NCI-H446 treated with DMSO at 0.1 percent for 48 hours (cell line): Measurements from ENCODE around the gene STH.
"Not testable (repeated sequence)": the region's sequence is repeated elsewhere in the genome, so short reads cannot be mapped to it uniquely, and the experiment has no call there.

Experiments used
- DNase-seq: peaks from one replicate; lab custom pipeline; 2025; lab: John Stamatoyannopoulos, UW

The STH gene

GRCh38 chr17:45998987-45999899 lies at the start of gene STH:
TSS of gene STH (plus strand) at chr17:45999250. CDS start at chr17:45999280, 30 bp downstream.
- no peak for DNase-seq

GRCh38 chr17:45949755-45950320 lies 49.2 kb upstream of the STH start:
- DNase-seq = no peak

- DNase-seq = no peak
Observed at GRCh38 chr17:45950888-45951287, 48.2 kb upstream of the STH start.

DNA sequence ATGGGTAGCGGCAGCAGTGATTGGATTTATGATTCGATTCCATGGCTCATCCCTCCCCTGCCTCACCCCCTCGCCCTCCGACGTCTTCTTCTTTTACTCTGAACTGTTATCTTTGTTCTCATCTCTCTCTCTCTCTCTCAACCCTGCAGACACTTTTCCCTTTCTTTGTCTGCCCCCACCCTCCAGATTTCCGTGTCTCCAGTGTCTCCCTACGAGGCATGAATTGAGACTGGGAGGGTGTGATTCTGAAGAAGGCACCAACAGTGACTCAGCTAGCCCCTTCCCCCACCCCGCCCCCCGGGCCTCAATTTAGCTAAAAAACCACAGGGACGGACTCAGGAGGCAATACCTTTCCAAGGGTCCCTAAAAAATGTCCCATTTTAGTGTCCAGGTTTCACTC lies 47.6 kb upstream of the STH start:
- DNase-seq = no peak

DNA sequence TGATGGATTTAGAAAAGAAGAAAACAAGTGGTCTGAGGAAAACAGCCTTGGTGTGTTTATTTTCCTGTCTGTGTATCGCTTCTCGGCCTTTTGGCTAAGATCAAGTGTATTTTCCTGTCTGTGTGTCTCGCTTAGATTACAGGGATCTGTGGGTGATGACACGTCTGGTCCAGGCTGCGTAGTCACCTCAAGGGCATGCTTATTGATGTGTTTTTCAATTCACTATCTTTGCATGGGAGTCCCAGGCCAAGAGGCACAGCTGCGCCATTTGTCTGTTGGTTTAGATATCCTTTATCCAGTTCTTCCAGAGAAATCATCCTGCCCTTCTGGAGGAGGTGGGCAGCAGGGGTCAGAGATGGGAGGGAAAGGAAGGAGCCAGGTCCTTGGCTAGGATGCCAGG lies 47.1 kb upstream of the STH start:
- no peak for DNase-seq

DNA sequence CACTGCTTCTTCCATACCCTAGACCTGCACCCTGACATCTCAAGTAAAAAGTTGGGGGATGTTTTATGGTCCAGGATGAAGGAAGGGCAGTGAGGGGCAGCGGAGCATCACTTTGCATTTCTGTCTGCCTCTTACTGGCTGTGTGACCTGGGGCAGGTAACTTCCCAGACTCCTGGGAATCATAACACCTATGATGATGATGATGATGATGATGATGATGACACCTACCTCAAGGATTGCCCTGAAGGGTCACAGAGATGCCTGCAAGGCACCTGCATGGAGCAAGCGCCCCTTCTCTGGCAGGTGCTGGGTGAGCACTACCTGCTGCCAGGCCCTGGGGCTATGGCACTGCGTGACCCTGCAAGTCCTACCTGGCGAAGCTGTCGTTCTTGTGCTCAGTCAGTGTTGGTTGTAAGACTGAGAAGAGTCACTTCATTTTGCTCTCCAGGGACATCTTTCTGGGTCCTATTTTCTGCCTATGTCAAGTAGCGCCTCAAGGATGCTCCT lies 46.2 kb upstream of the STH start:
- DNase-seq = no peak

DNA sequence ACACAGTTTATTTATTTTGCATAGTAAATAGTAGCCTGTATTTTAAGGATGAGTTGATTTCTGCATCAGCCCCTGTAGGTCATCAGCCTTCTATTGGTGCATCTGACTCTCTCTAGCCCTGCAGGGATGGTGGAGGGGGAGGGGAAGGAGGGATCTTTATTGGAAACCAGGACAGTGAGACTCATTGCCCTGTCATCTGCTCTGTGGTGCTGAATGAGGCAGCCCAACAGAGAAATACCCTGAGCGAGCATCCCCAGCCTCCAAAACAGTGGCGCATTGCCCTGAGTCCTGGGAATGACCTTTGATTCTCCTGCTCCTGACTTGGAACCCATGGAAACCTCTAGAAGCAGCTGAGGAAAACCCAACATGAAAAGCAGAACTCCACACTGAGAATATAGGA lies 45.5 kb upstream of the STH start:
- no peak for DNase-seq

DNA sequence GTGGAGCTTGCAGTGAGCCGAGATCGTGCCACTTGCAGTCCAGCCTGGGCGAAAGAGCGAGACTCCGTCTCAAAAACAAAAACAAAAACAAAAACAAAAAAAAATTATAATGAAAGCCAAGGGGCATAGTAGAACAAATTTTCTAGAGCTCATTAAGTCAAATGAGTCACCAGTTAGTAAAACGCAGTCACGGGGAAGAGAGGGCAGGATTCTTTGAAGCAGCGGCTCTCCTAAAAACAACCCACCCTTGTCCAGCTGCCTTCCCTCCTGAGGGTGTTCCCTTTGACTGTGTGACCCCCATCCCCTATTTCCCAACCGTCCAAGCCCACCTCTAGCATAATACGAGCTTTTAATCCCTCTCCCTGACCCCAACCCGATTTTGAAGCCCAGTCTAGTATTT lies 44.1 kb upstream of the STH start:
- peak; percentile 35 for DNase-seq

- no peak for DNase-seq
Observed at GRCh38 chr17:45955326-45955725, 43.7 kb upstream of the STH start.

- no peak for DNase-seq
Observed at GRCh38 chr17:45956090-45956489, 43.0 kb upstream of the STH start.

DNA sequence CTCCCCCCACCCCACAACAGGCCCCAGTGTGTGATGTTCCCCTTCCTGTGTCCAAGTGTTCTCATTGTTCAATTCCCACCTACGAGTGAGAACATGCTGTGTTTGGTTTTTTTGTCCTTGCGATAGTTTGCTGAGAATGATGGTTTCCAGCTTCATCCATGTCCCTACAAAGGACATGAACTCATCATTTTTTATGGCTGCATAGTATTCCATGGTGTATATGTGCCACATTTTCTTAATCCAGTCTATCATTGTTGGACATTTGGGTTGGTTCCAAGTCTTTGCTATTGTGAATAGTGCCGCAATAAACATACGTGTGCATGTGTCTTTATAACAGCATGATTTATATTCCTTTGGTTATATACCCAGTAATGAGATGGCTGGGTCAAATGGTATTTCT lies 42.3 kb upstream of the STH start:
- not testable (repeated sequence) for DNase-seq

DNA sequence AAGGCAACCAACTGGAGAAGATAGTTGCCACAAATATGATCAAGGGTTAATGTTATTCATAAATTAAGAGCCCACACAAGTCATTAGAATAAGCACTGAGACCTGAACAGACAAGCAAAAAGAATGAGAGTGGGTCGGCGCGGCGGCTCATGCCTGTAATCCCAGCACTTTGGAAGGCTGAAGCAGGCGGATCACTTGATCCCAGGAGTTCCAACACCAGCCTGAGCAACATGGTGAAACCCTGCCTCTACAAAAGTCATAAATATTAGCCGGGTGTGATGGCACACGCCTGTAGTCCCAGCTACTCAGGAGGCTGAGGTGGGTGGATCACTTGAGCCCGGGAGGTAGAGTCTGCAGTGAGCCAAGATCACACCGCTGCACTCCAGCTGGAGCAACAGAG lies 40.7 kb upstream of the STH start:
- no peak for DNase-seq

GRCh38 chr17:45958994-45959665 lies 39.9 kb upstream of the STH start:
- no peak for DNase-seq

DNA sequence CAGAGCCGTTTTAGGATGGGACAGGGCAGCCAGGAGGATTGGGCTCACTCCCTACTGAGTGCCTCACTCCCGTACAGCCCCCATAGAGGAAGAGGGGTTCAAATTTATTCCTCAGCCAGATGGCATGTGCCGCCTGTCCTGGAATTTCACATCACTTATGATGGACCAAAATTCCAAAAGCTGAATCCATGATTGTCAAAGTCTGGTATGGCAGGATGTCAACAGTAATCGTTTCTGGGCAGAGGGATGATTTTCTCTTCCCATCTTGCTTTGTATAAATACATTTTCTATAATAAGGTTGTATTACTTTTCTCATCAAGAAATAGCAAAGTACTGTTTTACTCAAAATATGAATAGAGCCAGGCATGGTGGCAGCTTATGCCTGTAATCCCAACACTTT lies 38.7 kb upstream of the STH start:
- no peak for DNase-seq

GRCh38 chr17:45961206-45961605 lies 37.8 kb upstream of the STH start:
- no peak for DNase-seq

DNA sequence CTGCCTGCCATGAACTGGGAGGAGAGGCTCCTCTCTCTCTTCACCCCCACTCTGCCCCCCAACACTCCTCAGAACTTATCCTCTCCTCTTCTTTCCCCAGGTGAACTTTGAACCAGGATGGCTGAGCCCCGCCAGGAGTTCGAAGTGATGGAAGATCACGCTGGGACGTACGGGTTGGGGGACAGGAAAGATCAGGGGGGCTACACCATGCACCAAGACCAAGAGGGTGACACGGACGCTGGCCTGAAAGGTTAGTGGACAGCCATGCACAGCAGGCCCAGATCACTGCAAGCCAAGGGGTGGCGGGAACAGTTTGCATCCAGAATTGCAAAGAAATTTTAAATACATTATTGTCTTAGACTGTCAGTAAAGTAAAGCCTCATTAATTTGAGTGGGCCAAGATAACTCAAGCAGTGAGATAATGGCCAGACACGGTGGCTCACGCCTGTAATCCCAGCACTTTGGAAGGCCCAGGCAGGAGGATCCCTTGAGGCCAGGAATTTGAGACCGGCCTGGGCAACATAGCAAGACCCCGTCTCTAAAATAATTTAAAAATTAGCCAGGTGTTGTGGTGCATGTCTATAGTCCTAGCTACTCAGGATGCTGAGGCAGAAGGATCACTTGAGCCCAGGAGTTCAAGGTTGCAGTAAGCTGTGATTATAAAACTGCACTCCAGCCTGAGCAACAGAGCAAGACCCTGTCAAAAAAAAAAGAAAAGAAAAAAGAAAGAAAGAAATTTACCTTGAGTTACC lies 36.7 kb upstream of the STH start:
- DNase-seq = no peak

DNA sequence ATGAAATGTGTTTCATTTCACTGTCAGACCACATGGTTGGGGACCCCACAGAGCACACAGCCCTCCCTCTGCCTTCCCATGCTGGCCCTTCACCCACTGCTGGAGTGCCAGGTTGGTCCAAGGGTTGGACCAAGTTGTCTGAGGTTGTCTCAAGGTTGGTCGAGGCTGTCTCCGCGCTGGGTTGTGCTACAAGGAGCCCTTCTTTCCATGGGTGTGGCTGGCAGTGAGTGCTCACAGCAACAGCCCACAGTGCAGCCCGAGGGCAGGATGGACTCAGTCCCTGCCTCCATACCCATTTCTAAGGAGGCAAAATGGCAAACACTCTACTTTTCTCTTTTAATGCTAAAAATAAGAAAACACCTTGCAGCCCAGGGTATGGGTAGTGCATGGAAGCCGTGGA lies 35.8 kb upstream of the STH start:
- no peak for DNase-seq

DNA sequence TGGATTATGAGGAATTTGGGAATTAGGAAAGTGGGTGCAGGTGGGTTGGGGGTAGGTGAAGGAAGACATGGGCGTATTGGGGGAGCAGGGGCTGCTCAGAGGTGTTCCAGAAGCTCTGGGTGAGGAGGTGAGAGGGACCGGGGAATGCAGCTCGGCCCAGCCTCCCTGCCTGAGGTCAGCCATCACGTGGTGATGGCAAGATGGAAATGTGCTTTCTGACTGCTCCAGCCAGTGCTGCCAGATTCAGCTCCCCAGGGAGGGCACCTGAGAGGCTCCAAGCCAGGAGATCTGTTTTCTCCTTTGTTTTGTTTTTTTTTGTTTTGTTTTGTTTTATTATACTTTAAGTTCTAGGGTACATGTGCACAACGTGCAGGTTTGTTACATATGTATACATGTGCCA lies 35.2 kb upstream of the STH start:
- no peak for DNase-seq

DNA sequence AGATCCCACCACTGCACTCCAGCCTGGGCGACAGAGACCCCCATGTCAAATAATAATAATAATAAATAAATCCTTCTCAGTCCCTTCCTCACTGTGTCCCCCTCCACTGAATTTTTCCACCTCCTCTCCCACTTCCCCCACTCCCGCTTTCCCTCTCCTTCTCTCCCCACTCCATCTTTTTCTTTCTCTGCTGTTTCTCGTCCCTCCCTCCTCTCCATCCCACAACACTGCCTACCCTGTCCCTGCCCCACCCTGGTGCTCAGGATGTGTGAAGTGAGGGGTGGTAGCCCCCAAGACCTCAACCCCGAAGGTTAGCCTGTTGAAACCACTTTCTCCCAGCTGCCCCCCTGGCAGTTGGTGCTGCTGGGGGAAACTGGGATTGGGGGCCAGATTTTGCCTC lies 34.4 kb upstream of the STH start:
- DNase-seq = no peak

DNA sequence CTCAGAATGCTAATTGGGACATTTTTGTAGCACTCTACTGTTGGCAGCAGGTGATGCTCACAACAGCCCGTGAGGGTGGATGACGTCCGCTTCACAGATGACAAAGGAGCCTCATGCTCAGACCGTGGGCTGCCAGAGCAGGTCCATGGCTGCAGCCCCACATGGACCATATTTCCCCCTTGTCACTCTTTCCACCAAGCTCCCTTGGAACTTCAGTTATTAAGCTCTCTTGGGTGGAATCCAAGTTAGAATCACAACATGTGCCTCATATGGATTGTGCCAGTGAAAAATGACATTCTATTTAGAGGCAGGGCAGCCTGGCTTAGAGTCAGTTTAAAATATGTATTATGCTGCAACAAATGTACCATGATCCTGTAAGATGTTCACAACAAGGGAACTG lies 33.2 kb upstream of the STH start:
- DNase-seq = peak; percentile 17

GRCh38 chr17:45966606-45967280 lies 32.3 kb upstream of the STH start:
- DNase-seq = no peak

DNA sequence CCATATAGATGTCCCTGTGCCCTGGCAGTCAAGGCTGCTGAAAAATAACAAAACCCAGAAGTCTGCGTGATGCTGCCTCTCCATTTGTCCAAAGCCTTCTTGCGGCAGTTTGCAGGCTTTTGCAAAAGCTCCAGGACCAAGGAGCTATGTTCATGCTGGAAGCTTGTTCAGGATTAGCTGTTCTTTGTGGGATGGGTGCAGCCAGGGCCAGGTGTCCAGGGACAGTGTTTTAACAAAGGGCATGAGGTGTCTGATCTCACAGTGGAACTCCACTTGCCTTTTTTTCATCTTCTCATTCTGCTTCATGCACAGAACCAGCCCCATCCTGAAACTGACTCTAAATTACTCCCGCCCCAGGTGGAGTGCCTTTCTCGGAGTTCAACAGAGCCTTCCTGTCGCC lies 31.7 kb upstream of the STH start:
- DNase-seq = no peak
